GM19099 (cell line): ENCODE results near the gene ATOH8.

Experiments
- POLR2A ChIP-seq: IDR thresholded peaks from 3 replicates; pipeline ENCODE4 v1.6.1; 2011; ENCODE audit warnings: low read depth; ENCODE audit not compliant: insufficient read length; ENCODE audit errors: extremely low read depth

Gene ATOH8

GRCh38 chr2:85755122-85756027, 1.6 kb downstream of the ATOH8 start:
- TF ChIP-seq POLR2A, result no peak

DNA sequence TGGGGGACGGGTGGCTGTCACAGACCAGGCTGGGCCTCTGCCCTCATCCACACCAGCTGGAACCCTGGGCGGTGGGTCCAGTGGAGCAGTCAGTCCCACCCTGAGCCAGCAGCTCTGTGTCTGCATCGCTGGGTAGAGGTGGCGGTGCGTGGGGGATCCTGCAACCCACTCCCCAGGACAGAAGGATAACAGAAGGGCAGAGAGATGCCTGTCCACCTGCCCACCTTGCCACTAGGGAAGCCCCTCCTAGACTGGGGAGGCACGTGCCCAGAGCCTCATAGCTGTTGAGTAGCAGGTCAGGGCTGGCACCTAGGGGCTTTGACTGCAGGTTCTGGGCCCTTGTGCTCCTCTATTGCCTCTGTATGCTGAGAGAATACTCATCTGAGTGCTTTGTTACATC, 2.4 kb downstream of the ATOH8 start:
- TF ChIP-seq POLR2A, result no peak

DNA sequence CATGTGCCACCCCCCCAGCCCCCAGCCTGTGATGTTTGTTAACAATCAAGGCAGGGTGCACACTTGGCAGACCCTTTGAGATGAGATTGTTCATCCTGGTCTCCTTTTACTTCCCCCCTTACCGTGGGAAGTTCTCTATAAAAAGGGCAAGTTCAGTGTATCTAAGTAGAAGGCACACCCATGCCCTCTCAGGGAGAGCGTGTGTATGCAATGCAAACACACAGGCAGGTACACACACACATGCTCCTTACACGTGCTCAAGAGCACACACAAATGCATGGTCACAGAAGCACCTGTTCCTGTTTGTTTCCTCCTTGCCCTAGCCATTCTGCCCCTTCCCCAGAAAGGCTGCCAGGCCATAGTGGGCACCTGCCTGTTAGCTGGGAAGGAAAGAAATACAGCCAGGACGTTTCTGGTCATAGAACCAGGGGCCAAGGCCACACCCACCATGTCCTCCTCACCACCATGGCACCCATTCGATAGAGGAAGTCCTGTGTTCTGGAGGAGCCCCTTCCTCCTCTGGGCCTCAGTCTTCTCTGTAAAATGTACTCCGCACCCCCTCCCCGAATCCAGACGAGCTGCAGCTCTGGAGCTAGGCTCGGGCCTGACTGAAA, 3.1 kb downstream of the ATOH8 start:
- TF ChIP-seq POLR2A, result no peak

DNA sequence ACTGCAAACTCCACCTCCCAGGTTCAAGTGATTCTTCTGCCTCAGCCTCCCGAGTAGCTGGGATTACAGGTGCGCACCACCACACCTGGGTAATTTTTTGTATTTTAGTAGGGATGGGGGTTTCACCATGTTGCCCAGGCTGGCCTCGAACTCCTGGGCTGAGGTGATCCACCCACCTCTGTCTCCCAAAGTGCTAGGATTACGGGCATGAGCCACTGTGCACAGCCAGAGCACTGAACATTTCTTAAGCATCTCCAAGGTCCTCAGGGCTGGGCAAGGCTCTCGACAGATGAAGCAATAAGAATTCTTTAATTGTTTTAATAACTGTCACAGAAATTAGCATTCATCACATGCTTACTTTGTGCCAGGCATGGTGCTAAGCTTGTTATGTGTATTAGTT, 4.1 kb downstream of the ATOH8 start:
- TF ChIP-seq POLR2A, result no peak

GRCh38 chr2:85758361-85759256, 4.8 kb downstream of the ATOH8 start:
- TF ChIP-seq POLR2A, result no peak

GRCh38 chr2:85759257-85759613, 5.4 kb downstream of the ATOH8 start:
- no peak for TF ChIP-seq POLR2A

DNA sequence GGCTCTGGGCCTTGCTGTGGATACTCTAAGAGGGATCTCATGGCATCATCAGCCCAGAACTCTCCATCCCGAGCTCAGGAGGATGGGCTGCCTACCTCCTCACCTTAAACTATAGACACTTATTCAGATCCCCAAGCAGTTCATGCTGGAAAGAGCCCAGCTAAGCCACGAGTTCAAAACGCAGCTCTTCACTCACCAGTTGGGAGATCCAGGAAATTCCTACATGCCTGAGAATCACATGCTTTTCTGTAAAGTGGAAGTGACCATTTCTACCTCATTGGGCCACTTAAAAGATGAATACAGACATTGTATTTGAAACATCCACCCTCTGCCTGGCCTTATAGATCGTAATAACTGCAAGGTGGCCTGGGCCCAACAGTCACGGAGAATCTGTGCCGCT, 6.6 kb downstream of the ATOH8 start:
- no peak for TF ChIP-seq POLR2A

DNA sequence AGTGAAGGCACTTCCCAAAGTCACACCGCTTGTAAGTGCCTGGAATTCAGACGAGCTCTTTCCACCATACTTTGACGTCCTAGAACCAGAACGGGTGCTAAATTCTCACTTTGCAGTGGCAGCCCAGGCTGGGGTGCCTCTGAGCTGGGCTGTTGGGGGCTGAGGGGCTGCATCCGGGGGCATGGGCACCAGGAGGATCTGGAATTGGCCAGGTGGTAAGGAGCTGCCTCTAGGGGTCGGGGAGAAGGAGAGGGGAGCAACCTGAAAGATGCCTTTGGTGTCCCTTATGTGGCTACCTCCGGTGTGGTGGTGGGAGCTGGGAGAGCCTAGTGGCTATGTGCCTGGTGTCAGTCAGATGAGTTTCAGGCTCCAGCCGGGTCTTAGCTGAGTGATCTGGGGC, 7.1 kb downstream of the ATOH8 start:
- no peak for TF ChIP-seq POLR2A

GRCh38 chr2:85761512-85761944, 7.7 kb downstream of the ATOH8 start:
- no peak for TF ChIP-seq POLR2A

GRCh38 chr2:85761946-85762345, 8.2 kb downstream of the ATOH8 start:
- TF ChIP-seq POLR2A, result no peak

GRCh38 chr2:85763132-85763531, 9.3 kb downstream of the ATOH8 start:
- TF ChIP-seq POLR2A, result no peak

DNA sequence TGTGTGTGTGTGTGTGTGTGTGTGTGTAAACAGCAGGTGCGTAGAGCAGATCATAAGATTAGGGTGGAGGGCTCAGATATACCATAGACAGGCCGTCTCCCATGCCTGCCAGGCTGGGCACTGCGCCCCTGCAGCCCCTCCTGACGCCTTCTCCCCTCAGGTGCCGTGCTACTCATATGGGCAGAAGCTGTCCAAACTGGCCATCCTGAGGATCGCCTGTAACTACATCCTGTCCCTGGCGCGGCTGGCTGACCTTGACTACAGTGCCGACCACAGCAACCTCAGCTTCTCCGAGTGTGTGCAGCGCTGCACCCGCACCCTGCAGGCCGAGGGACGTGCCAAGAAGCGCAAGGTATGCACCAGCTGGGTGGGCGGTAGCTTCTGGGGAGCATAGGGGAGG, 10.0 kb downstream of the ATOH8 start:
- no peak for TF ChIP-seq POLR2A

DNA sequence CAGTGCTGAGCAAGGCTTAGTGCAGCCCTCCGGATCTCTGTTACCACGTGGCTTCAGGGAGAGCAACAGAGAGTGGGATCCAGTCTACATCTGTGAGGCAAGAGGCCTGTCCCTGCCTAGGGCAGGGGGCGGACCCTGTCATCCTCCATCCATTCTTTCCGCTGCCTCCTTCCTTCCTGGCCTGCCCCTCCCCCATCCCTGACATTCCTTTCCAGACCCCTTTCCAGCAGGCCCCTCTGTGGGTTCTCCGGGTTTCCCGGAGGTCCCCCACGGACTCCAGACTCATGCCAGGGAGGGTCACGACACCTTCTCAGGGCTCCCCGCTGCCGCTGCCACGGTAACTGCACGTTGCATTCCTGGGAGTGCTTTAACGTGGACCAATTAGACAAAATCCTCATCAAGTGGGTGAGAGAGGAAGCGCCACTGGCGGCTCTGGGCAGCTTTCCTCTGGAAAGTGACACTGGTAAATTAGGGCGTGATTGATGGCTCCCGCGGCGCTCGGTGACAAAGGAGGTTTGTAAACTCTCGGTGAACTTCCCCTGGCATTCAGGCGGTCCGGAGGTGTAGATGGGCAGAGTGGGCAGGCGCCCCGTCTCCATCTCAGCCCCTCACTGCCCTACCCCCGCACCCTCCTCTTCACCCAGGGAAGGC, 11.4 kb downstream of the ATOH8 start:
- no peak for TF ChIP-seq POLR2A

DNA sequence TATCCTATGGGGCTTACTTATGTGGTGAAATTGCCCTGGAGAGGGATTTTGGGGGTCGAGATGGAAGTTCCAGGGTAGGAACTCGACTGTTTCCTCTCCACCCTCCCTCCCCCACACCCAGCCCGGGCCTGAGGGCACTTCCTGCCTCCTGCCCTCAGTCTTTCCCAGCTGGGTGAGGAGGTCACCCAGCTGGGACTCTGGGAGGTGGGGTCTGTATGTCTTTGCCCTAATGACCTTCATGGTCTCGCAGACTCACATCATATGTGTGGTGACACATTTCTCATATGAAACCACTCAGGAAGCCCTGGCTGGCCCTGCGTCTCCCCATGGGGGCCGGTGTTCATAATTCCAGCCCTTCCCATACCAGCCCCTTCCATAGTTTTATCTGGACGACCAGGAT, 12.4 kb downstream of the ATOH8 start:
- no peak for TF ChIP-seq POLR2A
